IMR-90 (cell line): ENCODE measurements around the gene ENOX1. TPM values are rescaled to one million over a fixed set of nuclear protein-coding genes. Genes with fewer than 3 reads are reported as not detected.
"Not testable (repeated sequence)": the region's sequence is repeated elsewhere in the genome, so short reads cannot be mapped to it uniquely, and the experiment has no call there.

Source experiments
- ATAC-seq: fragments of 200-7000 bp; cut with Tn5 transposase; 2 replicates; pipeline ENCODE4 v1.9.1; 2020; ENCODE audit warnings: low read depth, mild to moderate bottlenecking, moderate library complexity
- BruUV-seq: library from RNA; stranded (reverse); fragments of 400-500 nt; replicated peaks from 2 replicates; lab custom pipeline; 2021; lab: Mats Ljungman, UMichigan
- CTCF ChIA-PET: fragments of 300-600 bp; formaldehyde crosslinking; extraction: SDS; loops from one replicate; lab custom pipeline; 2021; ENCODE audit warnings: antibody characterized with exemption; lab: Yijun Ruan, JAX
- POLR2A ChIA-PET: fragments of 300-600 bp; sonication (Branson Sonifier 250); formaldehyde crosslinking; loops from one replicate; lab custom pipeline; 2022; ENCODE audit warnings: antibody characterized with exemption; ENCODE audit not compliant: unreplicated experiment; lab: Charles Lee
- DNase-seq: peaks from one replicate; pipeline ENCODE4 v3.0.0; 2013
- H2AFZ ChIP-seq: replicated peaks from 2 replicates; pipeline ENCODE3; 2013; ENCODE audit warnings: low read length, mild to moderate bottlenecking; ENCODE audit not compliant: poor library complexity
- H2AK5ac ChIP-seq: 2 replicates; pipeline ENCODE4 v1.6.1; 2013; ENCODE audit warnings: low read depth, low read length, inconsistent platforms
- H2AK9ac ChIP-seq: replicated peaks from 2 replicates; pipeline ENCODE3; 2013; ENCODE audit warnings: mild to moderate bottlenecking, low read depth, low read length, moderate library complexity; ENCODE audit not compliant: poor library complexity
- H2BK120ac ChIP-seq: 2 replicates; pipeline ENCODE4 v1.6.1; 2013; ENCODE audit warnings: low read depth, low read length, inconsistent platforms
- H2BK15ac ChIP-seq: 3 replicates; pipeline ENCODE4 v1.6.1; 2013; ENCODE audit warnings: low read depth, low read length, inconsistent platforms
- H2BK20ac ChIP-seq: 2 replicates; pipeline ENCODE4 v1.6.1; 2013; ENCODE audit warnings: low read depth, mild to moderate bottlenecking, inconsistent platforms, low read length, moderate library complexity
- H2BK5ac ChIP-seq: 2 replicates; pipeline ENCODE4 v1.6.1; 2013; ENCODE audit warnings: mild to moderate bottlenecking, low read depth, low read length, inconsistent platforms; ENCODE audit not compliant: poor library complexity, severe bottlenecking
- H3K14ac ChIP-seq: replicated peaks from 2 replicates; pipeline ENCODE4 v1.6.1; 2013; ENCODE audit warnings: low read depth, low read length, inconsistent platforms
- H3K18ac ChIP-seq: 2 replicates; pipeline ENCODE4 v1.6.1; 2013; ENCODE audit warnings: low read depth, low read length, control low read depth
- H3K23ac ChIP-seq: 2 replicates; pipeline ENCODE4 v1.6.1; 2013; ENCODE audit warnings: low read depth, low read length, inconsistent platforms
- H3K27ac ChIP-seq: 2 replicates; pipeline ENCODE4 v1.5.1; 2013; ENCODE audit warnings: mild to moderate bottlenecking, control low read depth, low read length; ENCODE audit not compliant: insufficient read depth
- H3K27me3 ChIP-seq: 2 replicates; pipeline ENCODE4 v1.6.1; 2013; ENCODE audit warnings: low read length; ENCODE audit not compliant: control insufficient read depth, insufficient read depth
- H3K36me3 ChIP-seq: 2 replicates; pipeline ENCODE4 v1.6.1; 2013; ENCODE audit warnings: low read length, mixed read lengths; ENCODE audit not compliant: control insufficient read depth, insufficient read depth
- H3K4ac ChIP-seq: 2 replicates; pipeline ENCODE4 v1.6.1; 2013; ENCODE audit warnings: low read depth, low read length, inconsistent platforms
- H3K4me1 ChIP-seq: 2 replicates; pipeline ENCODE4 v1.6.1; 2013; ENCODE audit warnings: low read length, mixed read lengths; ENCODE audit not compliant: control insufficient read depth, insufficient read depth
- H3K4me2 ChIP-seq: 2 replicates; pipeline ENCODE4 v1.6.1; 2013; ENCODE audit warnings: low read depth, mild to moderate bottlenecking, control low read depth, low read length, moderate library complexity
- H3K4me3 ChIP-seq: 2 replicates; pipeline ENCODE4 v1.5.1; 2013; ENCODE audit warnings: low read depth, mild to moderate bottlenecking, control low read depth, low read length, moderate library complexity; ENCODE audit not compliant: insufficient read depth
- H3K56ac ChIP-seq: 2 replicates; pipeline ENCODE4 v1.6.1; 2013; ENCODE audit warnings: low read length, inconsistent platforms; ENCODE audit not compliant: insufficient read depth; ENCODE audit errors: extremely low read depth
- H3K79me1 ChIP-seq, 2 experiments: 2 replicates each; pipeline ENCODE4 v1.6.1; 2013; ENCODE audit warnings: low read length in 2 of 2, inconsistent platforms in 1 of 2, low read depth in 1 of 2
- H3K9ac ChIP-seq: 2 replicates; pipeline ENCODE4 v1.6.1; 2013; ENCODE audit warnings: low read depth, low read length, control low read depth
- H3K9me1 ChIP-seq: 2 replicates; pipeline ENCODE4 v1.6.1; 2013; ENCODE audit warnings: low read length, inconsistent platforms; ENCODE audit not compliant: insufficient read depth
- H3K9me3 ChIP-seq: 2 replicates; pipeline ENCODE4 v1.6.1; 2013; ENCODE audit warnings: low read length; ENCODE audit not compliant: control insufficient read depth, insufficient read depth
- H4K20me1 ChIP-seq: 2 replicates; pipeline ENCODE4 v1.6.1; 2013; ENCODE audit warnings: low read length, inconsistent platforms; ENCODE audit not compliant: insufficient read depth
- H4K5ac ChIP-seq: 2 replicates; pipeline ENCODE4 v1.6.1; 2013; ENCODE audit warnings: mild to moderate bottlenecking, low read depth, low read length, control low read depth
- H4K8ac ChIP-seq, 2 experiments: 2 replicates each; pipeline ENCODE4 v1.6.1; 2013; ENCODE audit warnings: low read depth in 2 of 2, low read length in 2 of 2, control low read depth in 1 of 2, inconsistent platforms in 1 of 2
- H4K91ac ChIP-seq: 2 replicates; pipeline ENCODE4 v1.6.1; 2013; ENCODE audit warnings: low read depth, low read length, inconsistent platforms; ENCODE audit not compliant: insufficient read depth
- CEBPB ChIP-seq: IDR thresholded peaks from 2 replicates; pipeline ENCODE4 v1.6.1; 2012; ENCODE audit warnings: low read depth, low read length, improper control_type of control experiment
- MAZ ChIP-seq: IDR thresholded peaks from 2 replicates; pipeline ENCODE4 v1.6.1; 2012; ENCODE audit warnings: low read depth, mild to moderate bottlenecking, low read length, improper control_type of control experiment, moderate library complexity, borderline replicate concordance
- POLR2A ChIP-seq: IDR thresholded peaks from 2 replicates; pipeline ENCODE4 v1.6.1; 2012; ENCODE audit warnings: mild to moderate bottlenecking, low read depth, low read length
- RFX5 ChIP-seq: IDR thresholded peaks from 2 replicates; pipeline ENCODE4 v1.8.0; 2012; ENCODE audit warnings: low read depth, mild to moderate bottlenecking, low read length, moderate library complexity
- SMC3 ChIP-seq: fragments of 150-350 bp; IDR thresholded peaks from 2 replicates; pipeline ENCODE4 v1.6.1; 2016; ENCODE audit warnings: low read depth, mild to moderate bottlenecking, antibody characterized with exemption, low read length, moderate library complexity
- USF2 ChIP-seq: fragments of 150-350 bp; IDR thresholded peaks from 2 replicates; pipeline ENCODE4 v1.6.1; 2017; ENCODE audit warnings: mild to moderate bottlenecking, antibody characterized with exemption, low read length, low read depth
- WGBS, 2 experiments: methylation state at CpG; one replicate each; pipeline versions ENCODE4 v1.1.5 to v1.1.7; 2013; ENCODE audit warnings: missing lambda C conversion rate in 2 of 2; ENCODE audit not compliant: insufficient read length in 1 of 2; ENCODE audit errors: extremely low coverage in 2 of 2; 5-methylcytosine and 5-hydroxymethylcytosine counted together
- dilution Hi-C: fragments of 300-500 bp; cut with HindIII; formaldehyde crosslinking; loops from one replicate; pipeline ENCODE4 v1.14.3; 2018; ENCODE audit warnings: low sequenced_read_pairs; ENCODE audit not compliant: unreplicated experiment
- in situ Hi-C: fragments of 300-500 bp; cut with MboI; formaldehyde crosslinking; loops from 3 replicates; pipeline ENCODE4 v1.14.3; 2019; ENCODE audit warnings: low sequenced_read_pairs, inconsistent platforms, mixed read lengths
- intact Hi-C: fragments of 100-400 bp; cut with micrococcal nuclease; formaldehyde crosslinking; loops from 2 replicates; pipeline ENCODE4 v1.10.0; 2022
- polyA plus RNA-seq, 3 experiments: library from polyadenylated mRNA; depleted of rRNA; stranded (reverse); fragments of >200 nt; gene quantifications; 2 replicates each; pipeline ENCODE4 v1.2.3, GENCODE V29; 2012; ENCODE audit warnings: low replicate concordance in 1 of 3
- total RNA-seq: library from RNA; depleted of rRNA; stranded (reverse); fragments of >200 nt; gene quantifications from 2 replicates; pipeline ENCODE4 v1.2.3, GENCODE V29; 2012

ENOX1 gene
- total and polyA plus RNA-seq, 2 of the 4 experiments (the other 2 are of a cell fraction): 0.99 to 1.3 TPM

- H3K4me3 ChIP-seq: no peak overlapping the region
- DNase-seq: no peak
- H3K4me1 ChIP-seq: no peaks in the 10 kb centered on the region
- dilution Hi-C loops (no loop called here), intact Hi-C loops (no loop called here), in situ Hi-C loops (no loop called here)
- no peak overlapping the region for H4K8ac ChIP-seq
- ChIA-PET CTCF (no interaction called here), POLR2A (no interaction called here)
- no peaks in the 10 kb centered on the region for H3K36me3 ChIP-seq
- H3K9me1 ChIP-seq: no peaks in the 10 kb centered on the region
- no peak overlapping the region for H3K14ac ChIP-seq
- H3K4me2 ChIP-seq: no peak overlapping the region
- H3K9me3 ChIP-seq: no peaks in the 10 kb centered on the region
- H2BK20ac ChIP-seq: no peak overlapping the region
- no peak overlapping the region for H3K23ac ChIP-seq
- H3K18ac ChIP-seq: no peak overlapping the region
- H2AK5ac ChIP-seq: no peak overlapping the region
- H3K27me3 ChIP-seq: no peaks in the 10 kb centered on the region; the same call in 1 of the 2 replicates
- no peak overlapping the region for H2AFZ ChIP-seq
- no peak overlapping the region for H2BK15ac ChIP-seq
- H2BK120ac ChIP-seq: no peak overlapping the region
- H4K5ac ChIP-seq: no peak overlapping the region
- H3K27ac ChIP-seq: no peak overlapping the region
- BruUV-seq: no TSS peak
- WGBS, 2 experiments: no CpG with 5 or more reads among the region's 2 CpGs
- H3K4ac ChIP-seq: no peak overlapping the region
- H3K9ac ChIP-seq: no peak overlapping the region
- H3K56ac ChIP-seq: no peak overlapping the region
- no peak overlapping the region for H4K91ac ChIP-seq
- TF ChIP-seq USF2 (no peak), CEBPB (no peak), POLR2A (no peak), SMC3 (no peak), MAZ (no peak), RFX5 (no peak)
- H2BK5ac ChIP-seq: no peak overlapping the region
- no peak for ATAC-seq
- H4K20me1 ChIP-seq: no peaks in the 10 kb centered on the region
- H3K79me1 ChIP-seq: no peaks in the 10 kb centered on the region
- H2AK9ac ChIP-seq: no peak overlapping the region
These were observed 616.3 kb downstream of the ENOX1 start for GRCh38 chr13:43170506-43170905.

- intact Hi-C loops, H2BK20ac ChIP-seq, H2BK15ac ChIP-seq, H3K79me1 ChIP-seq, H2BK5ac ChIP-seq, H2AFZ ChIP-seq, H3K14ac ChIP-seq, H2AK9ac ChIP-seq, H2BK120ac ChIP-seq, H4K5ac ChIP-seq, H3K27ac ChIP-seq, in situ Hi-C loops, H4K20me1 ChIP-seq, BruUV-seq, H3K4me1 ChIP-seq, H3K36me3 ChIP-seq, POLR2A ChIA-PET, ATAC-seq, H3K56ac ChIP-seq, H3K9me1 ChIP-seq, H3K18ac ChIP-seq, DNase-seq, H4K8ac ChIP-seq, H3K27me3 ChIP-seq, H3K23ac ChIP-seq, H3K4me3 ChIP-seq, H2AK5ac ChIP-seq, H3K9me3 ChIP-seq, H4K91ac ChIP-seq, H3K4ac ChIP-seq, H3K9ac ChIP-seq, H3K4me2 ChIP-seq, dilution Hi-C loops: not testable (repeated sequence)
- CTCF ChIA-PET: interaction anchor here (1.1 kb wide), 1 partner anchor 12 kb away, joined by 4 read pairs; no protein-coding TSS in a partner anchor
- no CpG with 5 or more reads among the region's 3 CpGs for WGBS, 2 experiments
These were observed 618.3 kb downstream of the ENOX1 start for GRCh38 chr13:43168434-43168833.
